Suprapubic skin (tissue), 4 donors: ENCODE results near the gene UBE2L6.

Experiments used
- CTCF ChIP-seq, 2 donors: fragments of 200-600 bp in 1 of 2; fragments of 450-650 bp in 1 of 2; sonication (generic) in 1 of 2; IDR thresholded peaks; one replicate each; pipeline ENCODE4 v1.5.1; 2016 to 2019; ENCODE audit warnings: antibody characterized with exemption in 2 of 2, mild to moderate bottlenecking in 1 of 2, moderate library complexity in 1 of 2
- EP300 ChIP-seq: sonication (generic); formaldehyde crosslinking; IDR thresholded peaks from one replicate; pipeline ENCODE4 v1.6.1; 2017; ENCODE audit warnings: antibody characterized with exemption
- POLR2A ChIP-seq, 2 donors: fragments of 450-650 bp; IDR thresholded peaks; one replicate each; pipeline ENCODE4 v1.6.1; 2017; ENCODE audit warnings: antibody characterized with exemption in 2 of 2, mild to moderate bottlenecking in 2 of 2, moderate library complexity in 2 of 2
- POLR2AphosphoS5 ChIP-seq, 3 donors: sonication (generic); formaldehyde crosslinking; IDR thresholded peaks; one replicate each; pipeline ENCODE4 v1.6.1; 2017; ENCODE audit warnings: antibody characterized with exemption in 3 of 3

GRCh38 chr11:57511741-57512430, 55.6 kb downstream of the UBE2L6 start:
- TF ChIP-seq CTCF (IDR thresholded peaks at IDR 0.05) (no peak), POLR2AphosphoS5 (IDR thresholded peaks at IDR 0.05) (no peak), EP300 (no peak), POLR2A (IDR thresholded peaks at IDR 0.05) (no peak)
